GM13977 (cell line): ENCODE measurements around the gene IQCM.
"Not testable (repeated sequence)": the region's sequence is repeated elsewhere in the genome, so short reads cannot be mapped to it uniquely, and the experiment has no call there.

Experiments used
- DNase-seq: peaks from one replicate; pipeline ENCODE4 v3.0.0; 2012; ENCODE audit warnings: low spot score
- in situ Hi-C: fragments of 300-500 bp; cut with MboI; formaldehyde crosslinking; loops from one replicate; pipeline ENCODE4 v1.12.0; 2022; ENCODE audit warnings: low sequenced_read_pairs, low pct_unique_long_range_greater_than_20kb, mixed read lengths, inconsistent platforms; ENCODE audit not compliant: unreplicated experiment
- TF ChIP-seq, protein P1 (sequence below): IDR thresholded peaks from 2 replicates; pipeline ENCODE4 v1.5.1; 2012; ENCODE audit warnings: mild to moderate bottlenecking, control low read depth; ENCODE audit not compliant: insufficient read depth; ENCODE audit errors: extremely low read depth, missing control alignments

IQCM gene

GRCh38 chr4:149486861-149487260, 328.8 kb downstream of the IQCM start:
- TF ChIP-seq, protein P1, sequence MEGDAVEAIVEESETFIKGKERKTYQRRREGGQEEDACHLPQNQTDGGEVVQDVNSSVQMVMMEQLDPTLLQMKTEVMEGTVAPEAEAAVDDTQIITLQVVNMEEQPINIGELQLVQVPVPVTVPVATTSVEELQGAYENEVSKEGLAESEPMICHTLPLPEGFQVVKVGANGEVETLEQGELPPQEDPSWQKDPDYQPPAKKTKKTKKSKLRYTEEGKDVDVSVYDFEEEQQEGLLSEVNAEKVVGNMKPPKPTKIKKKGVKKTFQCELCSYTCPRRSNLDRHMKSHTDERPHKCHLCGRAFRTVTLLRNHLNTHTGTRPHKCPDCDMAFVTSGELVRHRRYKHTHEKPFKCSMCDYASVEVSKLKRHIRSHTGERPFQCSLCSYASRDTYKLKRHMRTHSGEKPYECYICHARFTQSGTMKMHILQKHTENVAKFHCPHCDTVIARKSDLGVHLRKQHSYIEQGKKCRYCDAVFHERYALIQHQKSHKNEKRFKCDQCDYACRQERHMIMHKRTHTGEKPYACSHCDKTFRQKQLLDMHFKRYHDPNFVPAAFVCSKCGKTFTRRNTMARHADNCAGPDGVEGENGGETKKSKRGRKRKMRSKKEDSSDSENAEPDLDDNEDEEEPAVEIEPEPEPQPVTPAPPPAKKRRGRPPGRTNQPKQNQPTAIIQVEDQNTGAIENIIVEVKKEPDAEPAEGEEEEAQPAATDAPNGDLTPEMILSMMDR = no peak
- in situ Hi-C loops = no loop called here
- no peak for DNase-seq

DNA sequence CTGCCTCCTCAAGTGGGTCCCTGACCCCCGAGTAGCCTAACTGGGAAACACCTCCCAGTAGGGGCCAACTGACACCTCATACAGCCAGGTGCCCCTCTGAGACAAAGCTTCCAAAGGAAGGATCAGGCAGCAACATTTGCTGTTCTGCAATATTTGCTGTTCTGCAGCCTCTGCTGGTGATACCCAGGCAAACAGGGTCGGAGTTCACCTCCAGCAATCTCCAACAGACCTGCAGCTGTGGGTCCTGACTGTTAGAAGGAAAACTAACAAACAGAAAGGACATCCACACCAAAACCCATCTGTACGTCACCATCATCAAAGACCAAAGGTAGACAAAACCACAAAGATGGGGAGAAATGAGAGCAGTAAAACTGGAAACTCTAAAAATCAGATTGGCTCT, 347.0 kb downstream of the IQCM start:
- DNase-seq, in situ Hi-C loops: not testable (repeated sequence)

DNA sequence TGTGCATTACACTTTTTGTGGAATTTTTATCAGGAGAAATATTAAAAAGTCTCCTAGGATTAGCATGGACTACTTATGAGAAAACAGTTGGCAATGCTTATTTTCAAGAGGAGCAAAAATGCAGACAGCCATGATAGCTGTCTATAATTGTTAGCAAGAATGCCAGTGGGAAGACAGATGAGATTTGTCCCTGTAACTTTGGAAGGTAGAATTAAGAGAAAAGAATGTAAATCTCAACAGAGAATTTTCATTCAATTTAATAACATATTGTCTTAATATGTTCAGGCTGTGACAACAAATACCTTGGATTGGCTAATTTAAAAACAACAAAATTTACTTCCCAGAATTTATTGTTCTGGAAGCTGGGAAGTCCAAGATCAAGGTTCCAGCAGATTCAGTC, 349.2 kb downstream of the IQCM start:
- in situ Hi-C loops = no loop called here
- DNase-seq = no peak
- TF ChIP-seq, protein P1 = no peak

DNA sequence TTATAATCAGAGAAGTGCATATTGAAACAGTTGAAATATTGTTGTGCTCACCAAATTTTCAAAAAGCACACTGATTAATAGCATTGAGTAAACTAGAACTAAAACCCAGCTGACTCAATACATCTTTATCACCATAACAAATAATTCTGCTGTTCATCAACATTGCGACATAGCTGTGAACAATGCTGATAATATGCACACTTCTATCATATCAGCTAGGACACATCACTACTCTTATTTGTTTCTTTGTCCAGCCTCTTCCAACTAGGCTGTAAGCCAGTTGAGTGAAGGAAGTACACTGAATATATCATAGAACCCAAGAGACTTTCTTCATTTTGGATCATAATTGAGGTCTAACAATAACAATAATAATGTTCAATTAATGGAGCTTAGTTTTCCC, 349.7 kb downstream of the IQCM start:
- TF ChIP-seq, protein P1 = no peak
- in situ Hi-C loops = no loop called here
- no peak for DNase-seq

DNA sequence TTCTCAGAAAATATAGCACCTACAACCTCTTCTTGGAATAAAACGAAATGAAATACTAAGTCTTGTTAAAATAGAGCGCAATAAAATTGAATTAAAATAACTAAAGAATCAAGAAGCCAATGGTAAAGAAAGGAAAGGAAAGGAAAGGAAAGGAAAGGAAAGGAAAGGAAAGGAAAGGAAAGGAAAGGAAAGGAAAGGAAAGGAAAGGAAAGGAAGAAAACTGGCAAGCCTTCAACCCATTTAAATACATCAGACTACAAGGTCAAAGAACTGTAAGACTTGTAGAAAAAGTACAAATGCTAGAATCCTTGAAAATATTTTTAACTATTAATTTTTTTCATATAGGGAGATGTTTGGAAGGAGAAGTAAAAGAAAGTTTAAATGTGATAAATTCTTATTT, 372.1 kb downstream of the IQCM start:
- no peak for DNase-seq
- TF ChIP-seq, protein P1 = no peak
- in situ Hi-C loops = no loop called here

DNA sequence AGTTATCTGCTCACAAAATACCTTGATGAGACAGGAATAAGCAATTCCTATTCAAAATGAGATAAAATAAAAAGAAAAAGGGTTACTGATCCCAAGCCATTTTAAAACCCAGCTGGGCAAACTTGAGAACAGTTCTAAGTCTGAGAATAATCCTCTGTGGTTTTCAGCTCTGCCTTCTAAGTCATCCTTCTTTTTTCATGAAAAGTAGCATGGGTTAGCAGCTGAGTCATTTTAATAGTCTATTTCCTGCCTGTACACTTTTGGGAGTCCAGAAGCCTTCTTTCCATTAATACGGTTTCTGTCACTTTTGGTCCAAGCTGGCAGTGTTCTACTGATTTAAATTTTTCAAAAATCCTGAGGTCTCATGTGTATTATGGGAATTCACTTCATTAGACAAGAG, 374.3 kb downstream of the IQCM start:
- TF ChIP-seq, protein P1 = no peak
- no peak for DNase-seq
- in situ Hi-C loops = no loop called here

GRCh38 chr4:149426461-149426860, 389.2 kb downstream of the IQCM start:
- TF ChIP-seq, protein P1 = no peak
- in situ Hi-C loops = no loop called here
- DNase-seq = no peak

GRCh38 chr4:149409555-149409962, 406.1 kb downstream of the IQCM start:
- DNase-seq = no peak
- in situ Hi-C loops = no loop called here
- TF ChIP-seq, protein P1 = no peak
